ENCODE results near the gene DSG1.

DNA sequence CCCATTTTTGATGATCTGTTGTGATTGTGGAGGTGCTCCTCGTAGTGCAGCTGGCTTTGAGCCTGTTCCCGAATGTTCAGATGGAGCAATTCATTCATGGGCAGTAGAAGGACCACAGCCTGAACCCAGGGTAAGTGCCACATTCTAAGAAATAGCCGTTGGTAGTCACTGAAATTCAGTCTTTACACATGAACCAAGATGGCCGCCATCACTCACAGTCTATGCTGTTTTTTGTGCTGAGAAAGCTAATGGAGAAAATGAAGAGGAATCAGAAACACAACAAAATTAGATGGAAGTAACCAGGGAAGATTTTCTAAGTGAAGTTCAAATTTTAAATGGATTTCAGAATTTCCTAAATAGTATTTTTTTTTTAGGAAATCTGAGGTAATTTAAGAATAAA lies 25.5 kb downstream of the DSG1 start:
- TF ChIP-seq DR1 (CRISPR knock-in tag; IDR thresholded peaks at IDR 0.05) (no peak), TCF12 (IDR thresholded peaks at IDR 0.05) (no peak), TCF12 (CRISPR knock-in tag; IDR thresholded peaks at IDR 0.05) (no peak), GTF2F1 (IDR thresholded peaks at IDR 0.05; ENCODE audit: low read length) (no peak), POLR2AphosphoS5 (IDR thresholded peaks at IDR 0.05; ENCODE audit: low read depth, low read length) (no peak), ZNF274 (CRISPR knock-in tag; IDR thresholded peaks at IDR 0.05) (no peak), PRMT3 (CRISPR knock-in tag; IDR thresholded peaks at IDR 0.05; ENCODE audit: borderline replicate concordance, low read depth) (no peak)
- TF ChIP-seq, protein P1, sequence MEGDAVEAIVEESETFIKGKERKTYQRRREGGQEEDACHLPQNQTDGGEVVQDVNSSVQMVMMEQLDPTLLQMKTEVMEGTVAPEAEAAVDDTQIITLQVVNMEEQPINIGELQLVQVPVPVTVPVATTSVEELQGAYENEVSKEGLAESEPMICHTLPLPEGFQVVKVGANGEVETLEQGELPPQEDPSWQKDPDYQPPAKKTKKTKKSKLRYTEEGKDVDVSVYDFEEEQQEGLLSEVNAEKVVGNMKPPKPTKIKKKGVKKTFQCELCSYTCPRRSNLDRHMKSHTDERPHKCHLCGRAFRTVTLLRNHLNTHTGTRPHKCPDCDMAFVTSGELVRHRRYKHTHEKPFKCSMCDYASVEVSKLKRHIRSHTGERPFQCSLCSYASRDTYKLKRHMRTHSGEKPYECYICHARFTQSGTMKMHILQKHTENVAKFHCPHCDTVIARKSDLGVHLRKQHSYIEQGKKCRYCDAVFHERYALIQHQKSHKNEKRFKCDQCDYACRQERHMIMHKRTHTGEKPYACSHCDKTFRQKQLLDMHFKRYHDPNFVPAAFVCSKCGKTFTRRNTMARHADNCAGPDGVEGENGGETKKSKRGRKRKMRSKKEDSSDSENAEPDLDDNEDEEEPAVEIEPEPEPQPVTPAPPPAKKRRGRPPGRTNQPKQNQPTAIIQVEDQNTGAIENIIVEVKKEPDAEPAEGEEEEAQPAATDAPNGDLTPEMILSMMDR (CRISPR knock-in tag; IDR thresholded peaks at IDR 0.05): no peak
